ENCODE measurements around the gene ADORA2A.
A peak's percentile ranks its signal among the peaks of the same experiment; 100 is the strongest.

The ADORA2A gene

DNA sequence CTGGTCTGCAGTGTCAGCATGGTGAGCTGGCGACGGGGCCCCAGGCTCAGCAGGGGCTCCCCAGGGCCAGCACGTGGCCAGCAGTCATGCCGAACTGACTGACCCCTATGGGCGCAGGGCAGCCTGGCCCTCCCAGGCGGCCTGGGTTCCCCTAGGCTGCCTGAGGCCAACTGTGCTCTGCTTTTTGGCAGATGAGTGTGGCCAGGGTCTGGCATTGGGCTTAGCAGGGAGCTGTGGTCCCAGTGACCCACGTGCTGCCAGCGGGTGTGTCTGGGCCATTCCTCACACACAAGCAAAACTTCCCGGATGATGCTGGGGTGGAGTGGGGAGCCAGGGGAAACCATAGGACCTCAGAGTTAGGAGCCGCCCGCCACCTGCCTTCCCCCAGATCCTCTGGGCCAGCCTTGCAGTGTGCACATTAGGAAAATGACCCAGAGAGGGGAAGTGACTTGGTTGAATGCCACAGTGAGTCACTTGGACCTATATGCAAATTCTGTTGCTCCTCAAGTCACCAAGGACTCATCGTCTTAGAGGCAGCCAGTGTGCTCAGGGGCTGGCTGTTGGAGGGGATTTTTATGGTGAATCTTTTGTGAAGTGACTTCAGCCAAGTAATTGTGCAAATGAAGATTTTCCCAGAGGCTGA, 6.5 kb downstream of the ADORA2A start:
- DNase-seq: peak in 1 of 14 donors; percentile 35

DNA sequence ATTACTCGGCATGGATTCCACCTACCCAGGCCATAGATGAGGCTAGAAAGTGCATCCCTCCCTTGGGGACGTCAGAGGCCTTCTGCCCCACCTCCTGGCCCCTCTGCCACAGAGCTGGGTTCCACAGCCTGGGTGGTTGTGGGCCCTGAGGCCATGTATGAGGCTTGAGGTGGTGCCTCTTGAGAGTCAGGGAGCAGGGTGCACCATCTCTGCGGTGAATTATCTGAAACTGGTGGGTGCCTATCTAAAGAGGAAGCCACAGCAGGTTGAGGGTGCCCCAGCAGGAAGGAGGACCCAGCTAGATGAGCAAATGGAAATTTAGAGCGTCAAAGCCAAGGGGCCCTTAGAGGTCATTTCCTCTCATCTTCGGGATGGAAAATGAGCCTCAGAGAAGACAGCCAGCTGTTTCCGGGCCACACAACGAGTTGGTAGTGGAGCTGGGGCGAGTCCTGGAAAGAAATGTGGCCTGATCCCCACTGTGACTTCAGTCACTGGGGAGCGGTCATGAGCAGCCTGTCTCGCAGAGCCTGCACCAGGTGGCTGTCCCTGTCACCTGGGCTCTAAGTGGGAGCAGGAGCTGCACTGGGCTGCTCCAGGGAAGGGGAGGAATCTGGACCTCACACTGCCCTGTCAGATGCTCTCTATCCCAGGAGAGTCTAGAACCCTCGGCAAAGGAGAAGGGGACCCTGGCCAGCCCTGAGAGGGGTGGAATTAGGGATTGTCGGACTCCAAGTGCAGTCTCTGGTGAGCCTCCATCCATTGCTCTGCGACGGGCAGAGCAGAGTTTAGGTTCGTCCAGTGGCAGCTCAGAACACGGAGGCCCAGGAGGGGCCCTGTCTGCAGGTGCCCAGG, 7.3 kb downstream of the ADORA2A start:
- DNase-seq: no peak

DNA sequence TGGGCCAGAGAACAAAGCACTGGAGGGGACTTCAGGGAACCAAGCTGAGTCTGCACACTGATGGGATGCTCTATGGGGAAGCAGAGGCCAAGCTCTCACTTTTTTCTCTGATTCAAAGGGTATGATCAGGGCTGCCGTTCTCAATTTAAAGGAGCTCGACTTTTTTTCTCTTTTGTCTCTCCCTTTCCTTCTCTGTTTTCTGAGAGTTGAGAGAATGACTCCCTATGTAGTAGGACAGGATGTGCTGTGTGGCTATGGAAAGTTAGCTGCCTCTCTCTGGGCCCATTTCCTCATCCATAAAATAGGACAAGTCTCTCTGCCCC, 7.9 kb downstream of the ADORA2A start:
- DNase-seq: no peak

DNA sequence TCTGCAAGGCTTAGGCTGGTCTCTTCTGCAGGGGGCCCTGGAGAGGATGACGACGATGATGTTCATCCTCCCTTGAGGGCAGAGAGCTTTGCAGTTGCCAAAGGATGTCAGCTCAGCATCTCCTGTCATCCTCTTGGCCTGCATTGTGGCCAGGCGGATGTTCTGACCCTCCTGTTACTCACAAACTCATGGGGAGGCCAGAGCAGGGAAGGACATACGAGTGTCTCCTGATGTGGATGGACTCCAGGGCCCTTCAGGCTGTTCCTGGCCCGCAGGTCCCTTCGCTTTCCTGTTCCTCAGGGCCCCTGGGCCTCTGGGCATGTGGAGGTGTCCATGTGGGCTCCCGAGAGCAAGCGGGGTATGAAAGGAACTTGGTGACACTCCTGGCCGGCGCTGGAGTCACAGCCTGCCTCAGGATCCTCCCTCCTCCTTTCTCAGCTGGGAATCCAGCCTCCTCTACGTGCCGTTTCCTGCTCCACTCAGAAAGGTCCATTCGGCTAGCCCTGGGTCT, 8.5 kb downstream of the ADORA2A start:
- no peak for DNase-seq

DNA sequence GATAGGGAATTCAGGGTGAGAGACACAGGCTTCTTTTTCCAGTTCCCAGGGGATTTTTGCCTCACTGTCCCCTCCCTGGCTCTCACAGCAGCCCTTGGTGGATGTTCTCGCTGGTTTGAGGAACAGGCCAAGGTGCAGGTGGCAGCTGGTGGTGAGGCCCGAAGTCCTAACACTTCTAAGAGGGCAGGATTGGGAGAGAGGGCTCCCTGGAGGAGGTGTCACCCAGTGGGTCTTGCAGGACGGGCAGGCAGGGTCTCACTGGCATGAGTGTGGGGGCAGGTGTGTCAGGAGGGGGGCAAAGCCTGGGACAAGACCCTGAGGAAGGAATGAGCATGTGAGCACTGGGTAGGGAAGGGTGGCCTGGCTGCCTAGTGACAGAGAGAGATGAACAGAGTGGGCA, 9.2 kb downstream of the ADORA2A start:
- no peak for DNase-seq

DNA sequence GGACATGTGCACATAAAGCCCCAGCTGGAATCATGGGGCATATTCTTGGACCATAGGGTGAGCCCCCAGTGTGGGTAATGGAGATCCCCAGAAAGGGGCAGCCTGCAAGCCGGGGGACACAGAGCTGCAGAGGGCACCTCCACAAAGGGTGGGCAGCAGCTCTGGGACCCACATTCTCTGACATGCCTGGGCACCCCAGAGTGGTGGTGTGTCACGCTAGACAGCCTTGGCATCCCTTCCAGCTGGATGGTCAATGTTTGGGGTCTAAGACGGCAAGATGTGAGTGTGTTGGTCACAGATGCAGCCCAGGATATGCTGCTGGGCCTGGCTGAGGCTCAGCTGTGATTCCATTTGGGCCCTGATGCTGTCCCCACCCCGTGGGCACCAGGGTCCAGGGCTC, 9.7 kb downstream of the ADORA2A start:
- no peak for DNase-seq

DNA sequence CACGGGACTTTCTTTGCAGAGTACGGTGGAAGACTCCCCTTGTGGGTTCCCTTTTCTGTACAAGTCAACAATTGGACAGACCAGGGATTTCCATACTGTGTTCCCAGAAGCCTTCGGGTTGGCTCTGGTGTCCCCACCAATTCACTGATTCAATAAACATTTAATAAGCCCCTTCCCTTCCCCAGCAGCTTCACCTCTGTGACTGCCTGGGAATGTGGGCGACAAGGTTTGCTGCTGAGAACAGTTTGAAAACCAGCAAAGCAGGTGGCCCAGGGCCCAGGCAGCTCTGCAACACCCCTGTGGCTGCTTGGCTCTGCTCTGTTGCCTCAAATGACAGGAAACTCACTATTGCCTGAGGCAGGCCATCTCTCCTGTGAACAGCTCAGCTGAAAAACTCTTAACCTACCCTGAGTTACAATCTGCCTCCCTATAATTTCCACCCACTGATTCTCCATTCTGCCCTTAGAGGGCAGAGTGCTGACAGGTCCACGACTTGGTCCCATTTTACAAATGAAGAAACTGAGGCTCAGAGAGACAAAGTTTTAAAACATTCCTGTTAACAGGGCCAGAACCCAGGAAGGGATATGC, 10.4 kb downstream of the ADORA2A start:
- DNase-seq: no peak

DNA sequence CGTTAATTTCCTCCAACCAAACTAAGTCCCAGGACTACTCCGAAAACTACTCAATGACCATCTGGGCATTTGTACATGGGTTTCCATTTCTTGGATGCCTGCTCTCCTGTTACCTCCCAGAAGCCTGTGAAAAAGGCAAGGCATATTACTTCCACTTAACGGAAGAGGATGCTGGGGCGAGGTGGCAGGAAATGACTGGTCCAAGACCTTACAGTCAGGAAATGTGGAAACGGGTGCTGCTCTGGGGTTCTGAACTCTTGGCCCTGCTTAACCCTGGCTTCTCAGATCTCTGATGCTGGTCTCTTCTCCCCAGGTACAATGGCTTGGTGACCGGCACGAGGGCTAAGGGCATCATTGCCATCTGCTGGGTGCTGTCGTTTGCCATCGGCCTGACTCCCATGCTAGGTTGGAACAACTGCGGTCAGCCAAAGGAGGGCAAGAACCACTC, 12.9 kb downstream of the ADORA2A start:
- DNase-seq: no peak

DNA sequence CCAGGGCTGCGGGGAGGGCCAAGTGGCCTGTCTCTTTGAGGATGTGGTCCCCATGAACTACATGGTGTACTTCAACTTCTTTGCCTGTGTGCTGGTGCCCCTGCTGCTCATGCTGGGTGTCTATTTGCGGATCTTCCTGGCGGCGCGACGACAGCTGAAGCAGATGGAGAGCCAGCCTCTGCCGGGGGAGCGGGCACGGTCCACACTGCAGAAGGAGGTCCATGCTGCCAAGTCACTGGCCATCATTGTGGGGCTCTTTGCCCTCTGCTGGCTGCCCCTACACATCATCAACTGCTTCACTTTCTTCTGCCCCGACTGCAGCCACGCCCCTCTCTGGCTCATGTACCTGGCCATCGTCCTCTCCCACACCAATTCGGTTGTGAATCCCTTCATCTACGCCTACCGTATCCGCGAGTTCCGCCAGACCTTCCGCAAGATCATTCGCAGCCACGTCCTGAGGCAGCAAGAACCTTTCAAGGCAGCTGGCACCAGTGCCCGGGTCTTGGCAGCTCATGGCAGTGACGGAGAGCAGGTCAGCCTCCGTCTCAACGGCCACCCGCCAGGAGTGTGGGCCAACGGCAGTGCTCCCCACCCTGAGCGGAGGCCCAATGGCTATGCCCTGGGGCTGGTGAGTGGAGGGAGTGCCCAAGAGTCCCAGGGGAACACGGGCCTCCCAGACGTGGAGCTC, 13.5 kb downstream of the ADORA2A start:
- peak in 1 of 14 donors; percentile 45 for DNase-seq

DNA sequence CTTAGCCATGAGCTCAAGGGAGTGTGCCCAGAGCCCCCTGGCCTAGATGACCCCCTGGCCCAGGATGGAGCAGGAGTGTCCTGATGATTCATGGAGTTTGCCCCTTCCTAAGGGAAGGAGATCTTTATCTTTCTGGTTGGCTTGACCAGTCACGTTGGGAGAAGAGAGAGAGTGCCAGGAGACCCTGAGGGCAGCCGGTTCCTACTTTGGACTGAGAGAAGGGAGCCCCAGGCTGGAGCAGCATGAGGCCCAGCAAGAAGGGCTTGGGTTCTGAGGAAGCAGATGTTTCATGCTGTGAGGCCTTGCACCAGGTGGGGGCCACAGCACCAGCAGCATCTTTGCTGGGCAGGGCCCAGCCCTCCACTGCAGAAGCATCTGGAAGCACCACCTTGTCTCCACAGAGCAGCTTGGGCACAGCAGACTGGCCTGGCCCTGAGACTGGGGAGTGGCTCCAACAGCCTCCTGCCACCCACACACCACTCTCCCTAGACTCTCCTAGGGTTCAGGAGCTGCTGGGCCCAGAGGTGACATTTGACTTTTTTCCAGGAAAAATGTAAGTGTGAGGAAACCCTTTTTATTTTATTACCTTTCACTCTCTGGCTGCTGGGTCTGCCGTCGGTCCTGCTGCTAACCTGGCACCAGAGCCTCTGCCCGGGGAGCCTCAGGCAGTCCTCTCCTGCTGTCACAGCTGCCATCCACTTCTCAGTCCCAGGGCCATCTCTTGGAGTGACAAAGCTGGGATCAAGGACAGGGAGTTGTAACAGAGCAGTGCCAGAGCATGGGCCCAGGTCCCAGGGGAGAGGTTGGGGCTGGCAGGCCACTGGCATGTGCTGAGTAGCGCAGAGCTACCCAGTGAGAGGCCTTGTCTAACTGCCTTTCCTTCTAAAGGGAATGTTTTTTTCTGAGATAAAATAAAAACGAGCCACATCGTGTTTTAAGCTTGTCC, 14.3 kb downstream of the ADORA2A start:
- DNase-seq: no peak

DNA sequence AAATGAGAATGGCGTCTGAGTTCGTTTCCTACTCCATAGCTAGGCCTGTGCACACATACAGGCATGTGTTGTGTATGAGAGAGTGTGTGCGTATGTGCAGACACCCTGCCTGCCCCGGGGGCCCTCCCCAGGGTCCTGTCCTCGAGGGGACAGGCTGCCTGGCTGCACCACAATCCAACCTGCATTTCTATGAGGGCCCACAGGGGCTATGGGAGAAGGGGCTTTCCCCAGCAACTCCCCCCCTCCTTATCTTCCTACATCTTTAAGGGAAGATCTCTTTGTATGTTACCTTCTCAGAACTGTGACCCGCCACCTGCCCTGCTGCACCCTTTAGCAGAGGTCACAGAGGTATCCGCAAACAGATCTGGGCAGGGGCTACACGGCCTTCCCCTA, 14.9 kb downstream of the ADORA2A start:
- DNase-seq: no peak

DNA sequence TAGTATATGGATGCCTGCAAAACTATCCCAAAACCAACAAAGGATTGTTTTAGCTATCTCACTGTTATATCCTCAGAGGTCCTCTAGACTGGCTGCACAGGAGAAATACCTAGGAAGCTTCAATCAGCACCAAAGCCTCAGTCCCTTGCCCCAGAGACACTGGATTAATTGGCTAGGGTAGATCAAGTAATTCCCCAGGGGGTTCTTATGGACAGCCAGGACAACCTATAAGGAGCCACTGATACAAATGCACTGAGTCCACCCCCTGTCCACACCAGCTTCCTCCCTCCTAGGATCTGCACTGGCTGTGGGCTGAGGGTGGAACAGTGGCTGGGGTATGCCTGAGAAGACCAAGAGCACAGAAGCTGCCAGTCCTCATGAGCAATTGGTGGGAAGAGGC, 16.3 kb downstream of the ADORA2A start:
- no peak for DNase-seq

DNA sequence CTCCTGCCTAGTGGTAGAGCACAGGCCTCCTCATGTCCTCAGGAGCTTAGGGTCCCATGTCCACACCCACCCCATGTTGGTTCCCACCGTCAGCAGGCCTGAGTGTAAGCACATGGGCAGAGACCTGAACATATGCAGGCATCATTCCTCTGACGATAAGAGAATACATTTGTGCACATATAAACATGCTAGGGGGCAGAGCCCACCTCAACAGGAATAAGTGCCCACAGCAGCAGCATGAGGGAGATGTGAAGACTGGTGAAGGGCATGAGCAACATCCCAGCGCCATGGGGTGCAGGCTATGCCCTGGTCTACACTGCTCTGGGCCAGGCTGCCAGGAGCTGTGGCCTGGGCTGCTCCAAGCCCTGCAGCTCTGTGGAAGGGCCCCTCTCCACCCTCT, 16.9 kb downstream of the ADORA2A start:
- DNase-seq: no peak

DNA sequence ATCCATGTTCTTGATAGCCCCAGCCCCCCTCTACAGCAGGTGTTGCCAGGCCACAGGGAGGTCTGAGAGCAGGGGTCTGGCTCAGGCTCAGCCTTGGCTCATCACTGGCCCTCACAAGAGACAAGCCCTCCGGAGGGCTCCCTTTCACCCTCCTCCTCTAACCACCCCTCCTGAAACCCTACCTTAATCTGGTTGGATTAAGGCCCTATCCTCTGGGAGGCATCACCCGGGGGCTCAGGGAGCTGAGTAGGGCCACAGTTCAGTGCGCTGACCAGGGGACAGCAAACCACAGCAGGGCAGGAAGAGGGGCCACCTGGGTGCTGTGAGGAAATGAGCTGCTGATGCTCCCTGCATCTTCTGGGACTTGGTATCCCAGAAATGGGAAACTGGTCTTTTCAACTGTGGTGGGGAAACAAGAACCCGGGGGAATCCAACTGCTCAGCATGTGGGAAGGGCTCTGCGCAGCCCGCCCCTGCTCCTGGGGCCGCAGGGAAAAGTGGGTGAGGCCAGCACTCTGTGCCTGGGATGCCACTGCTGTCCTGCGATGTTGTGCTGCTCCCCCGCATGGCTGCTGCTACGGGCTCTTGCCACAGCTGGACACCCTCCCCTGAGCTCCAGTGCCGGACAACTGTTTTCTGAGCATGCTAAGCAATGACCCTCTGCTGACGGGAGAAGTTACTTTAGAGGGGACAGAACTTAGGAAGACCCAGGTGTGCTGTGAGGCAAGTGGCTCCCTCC, 17.5 kb downstream of the ADORA2A start:
- DNase-seq: no peak

DNA sequence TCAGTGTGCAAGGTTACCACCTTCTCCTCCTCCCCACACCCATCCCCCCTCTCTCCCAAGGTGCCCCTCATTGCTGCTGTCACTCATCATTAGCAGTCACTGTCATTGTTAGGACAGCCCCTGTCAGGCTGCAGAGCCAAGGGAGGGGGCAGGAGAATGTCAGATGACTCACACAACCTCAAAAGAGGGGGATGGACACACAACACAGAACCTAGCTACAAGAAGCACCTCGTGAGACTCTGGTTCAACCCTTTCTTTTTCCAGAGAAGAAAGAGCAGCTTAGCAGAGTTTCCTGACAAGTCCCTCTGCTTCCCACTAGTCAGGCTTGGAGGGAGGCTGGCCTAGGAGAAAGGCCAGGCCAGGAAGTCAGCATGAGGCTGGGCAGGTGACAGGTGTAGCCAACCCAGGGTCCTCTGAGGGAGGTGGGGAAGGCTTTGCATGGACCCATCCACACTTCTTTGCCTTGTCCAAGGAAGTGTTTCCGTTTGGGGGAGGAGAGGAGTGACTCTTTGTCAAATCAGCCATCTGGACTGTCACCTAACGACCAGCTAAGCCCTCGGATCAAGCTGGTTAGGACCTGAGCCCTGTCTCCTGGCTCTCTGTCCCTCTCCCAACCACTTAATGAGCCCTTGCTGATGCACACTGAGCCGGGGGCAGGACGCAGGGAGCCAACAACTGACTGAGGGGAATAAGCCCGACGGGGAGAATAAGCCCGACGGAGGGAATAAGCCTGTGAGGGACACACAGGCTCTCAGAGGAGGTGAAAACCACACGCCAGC, 18.3 kb downstream of the ADORA2A start:
- no peak for DNase-seq

DNA sequence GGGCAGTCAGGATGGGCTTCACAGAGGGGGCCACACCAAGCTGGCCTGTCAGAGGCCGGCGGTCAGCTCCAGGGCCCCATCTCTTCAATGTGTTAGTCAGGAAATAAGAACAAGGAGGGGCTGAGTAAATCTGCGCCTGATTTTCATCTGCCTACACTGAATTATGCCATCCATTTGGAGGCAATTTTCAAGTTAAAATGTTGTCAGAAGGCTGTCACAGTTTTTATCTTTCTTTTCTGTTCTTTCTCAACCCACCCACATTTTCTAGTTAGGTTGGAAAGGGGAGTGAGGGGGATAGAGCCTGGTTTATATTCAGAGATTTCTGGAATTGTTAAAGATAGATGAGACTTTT, 18.8 kb downstream of the ADORA2A start:
- no peak for DNase-seq

DNA sequence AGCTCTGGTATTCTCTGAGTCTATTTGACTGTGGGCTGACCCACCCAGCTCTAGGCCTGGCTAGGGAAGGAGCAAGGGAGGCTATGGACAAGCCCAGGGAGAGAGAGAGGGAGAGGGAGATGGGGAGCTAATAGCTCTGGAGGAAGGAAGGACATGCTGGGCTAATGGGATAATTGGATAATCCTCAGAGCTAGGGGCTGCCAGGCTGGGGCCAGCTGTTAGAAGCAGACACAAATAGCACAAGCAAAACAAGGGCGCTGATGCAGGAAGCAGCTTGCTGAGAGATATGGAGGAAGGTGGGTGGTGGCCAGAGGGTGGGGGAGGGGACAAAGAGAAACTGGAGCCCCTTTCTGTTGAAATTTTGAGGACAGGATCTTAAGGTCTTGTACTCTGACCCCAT, 23.2 kb downstream of the ADORA2A start:
- no peak for DNase-seq

DNA sequence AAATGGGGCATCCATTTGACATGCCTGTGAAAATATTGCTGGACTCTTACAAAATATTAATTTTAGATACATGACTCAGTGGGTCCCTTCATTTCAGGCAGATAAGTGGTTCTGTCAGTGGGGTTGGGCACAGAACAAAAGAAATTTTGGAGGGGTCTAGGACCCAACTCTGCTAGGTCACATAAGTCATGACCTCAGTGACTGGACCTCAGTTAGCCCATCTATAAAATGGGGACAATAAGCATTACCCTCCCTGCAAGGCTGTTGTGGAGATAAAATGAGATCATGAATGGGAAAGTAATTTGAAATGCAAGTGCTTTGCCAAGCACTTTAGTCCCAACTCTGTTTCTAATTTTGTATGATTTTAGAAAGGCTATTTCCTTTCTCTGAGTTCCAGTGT, 23.8 kb downstream of the ADORA2A start:
- no peak for DNase-seq

DNA sequence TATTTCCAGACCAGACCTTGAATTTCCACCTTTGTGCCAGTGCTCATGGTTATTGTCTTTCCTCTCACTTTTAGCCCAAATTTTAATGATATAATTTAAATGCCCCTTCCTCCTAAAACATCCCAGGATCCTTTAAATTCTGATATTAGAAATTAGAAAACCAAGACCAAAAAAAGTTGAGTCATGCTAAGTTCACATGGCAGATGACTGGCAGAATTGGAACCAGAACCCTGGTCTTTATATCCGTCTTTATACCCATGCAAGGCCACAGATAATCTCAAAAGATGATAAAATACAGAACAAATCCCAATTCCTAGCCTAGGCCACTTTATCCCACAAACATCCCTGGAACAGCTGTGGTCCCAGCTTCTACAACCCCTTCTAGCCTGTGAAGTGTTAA, 26.5 kb downstream of the ADORA2A start:
- DNase-seq: no peak

DNA sequence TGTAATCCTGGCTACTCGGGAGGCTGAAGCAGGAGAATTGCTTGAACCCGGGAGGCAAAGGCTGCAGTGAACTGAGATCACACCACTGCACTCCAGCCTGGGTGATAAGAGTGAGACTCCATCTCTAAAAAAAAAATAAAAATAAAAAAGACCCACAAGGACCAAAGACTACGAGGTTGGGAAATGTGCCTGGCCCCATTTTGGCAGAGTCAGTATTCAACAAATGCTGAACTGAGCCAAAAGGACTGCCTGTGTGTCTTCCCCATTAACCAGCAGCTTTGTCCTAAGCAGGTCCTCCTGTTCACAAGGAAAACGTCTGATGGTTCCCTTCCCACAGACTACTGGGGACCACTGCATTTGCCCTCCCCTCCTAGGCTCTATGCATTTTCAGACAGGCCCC, 27.6 kb downstream of the ADORA2A start:
- no peak for DNase-seq
